Sigmoid colon (tissue), 4 donors: Measurements from ENCODE around the gene FBXW5.

ENCODE experiments used
- CTCF ChIP-seq, 4 experiments: fragments of 450-650 bp in 3 of 4; fragments of 200-600 bp in 1 of 4; IDR thresholded peaks; one replicate each; pipeline ENCODE4 v1.5.1; 2016 to 2019; ENCODE audit warnings: antibody characterized with exemption in 4 of 4, mild to moderate bottlenecking in 3 of 4, moderate library complexity in 2 of 4
- EP300 ChIP-seq, 4 donors: sonication (generic); formaldehyde crosslinking; IDR thresholded peaks; one replicate each; pipeline ENCODE4 v1.6.1; 2017; ENCODE audit warnings: antibody characterized with exemption in 4 of 4
- POLR2A ChIP-seq, 2 donors: fragments of 450-650 bp; IDR thresholded peaks; one replicate each; pipeline ENCODE4 v1.6.1; 2016; ENCODE audit warnings: antibody characterized with exemption in 2 of 2, mild to moderate bottlenecking in 2 of 2, moderate library complexity in 2 of 2
- POLR2AphosphoS5 ChIP-seq, 4 donors: sonication (generic); formaldehyde crosslinking; IDR thresholded peaks; one replicate each; pipeline ENCODE4 v1.6.1; 2017; ENCODE audit warnings: antibody characterized with exemption in 4 of 4

GRCh38 chr9:136955202-136955942, 10.8 kb upstream of the FBXW5 start:
- TF ChIP-seq CTCF (IDR thresholded peaks at IDR 0.05), result no peak
- TF ChIP-seq EP300 (IDR thresholded peaks at IDR 0.05), result no peak
- TF ChIP-seq POLR2A (IDR thresholded peaks at IDR 0.05), result no peak
- TF ChIP-seq POLR2AphosphoS5 (IDR thresholded peaks at IDR 0.05), result no peak
